Stimulated activated CD4-positive, alpha-beta T cell treated with anti-CD3 and anti-CD28 coated beads, TNF-alpha, amount 100 ng/mL, for 4 hours (primary cell): ENCODE results near the gene NR2C1.
"Not testable (repeated sequence)": the region's sequence is repeated elsewhere in the genome, so short reads cannot be mapped to it uniquely, and the experiment has no call there.

ENCODE experiments used
- DNase-seq, 3 experiments: peaks; one replicate each; pipeline ENCODE4 v3.0.0-alpha.2; 2020; ENCODE audit warnings: low read depth in 3 of 3

NR2C1 gene

GRCh38 chr12:95072900-95073697, at the start of gene NR2C1:
Gene NR2C1, minus strand, starts transcription at chr12:95073618. Its CDS starts 6,234 bp downstream, at chr12:95067384.
- DNase-seq, result peak; percentile 81 to 86 (median 84)

GRCh38 chr12:95118788-95119179, 45.4 kb upstream of the NR2C1 start:
- DNase-seq, result no peak

- DNase-seq, result no peak
Observed at GRCh38 chr12:95118138-95118787, 44.8 kb upstream of the NR2C1 start.

GRCh38 chr12:95117178-95117599, 43.8 kb upstream of the NR2C1 start:
- peak in 2 of 3 experiments; percentile 10 to 53 for DNase-seq

GRCh38 chr12:95116773-95117172, 43.4 kb upstream of the NR2C1 start:
- no peak for DNase-seq

- DNase-seq, result no peak
Observed at GRCh38 chr12:95116341-95116740, 42.9 kb upstream of the NR2C1 start.

GRCh38 chr12:95115641-95116040, 42.2 kb upstream of the NR2C1 start:
- no peak for DNase-seq

GRCh38 chr12:95114766-95115405, 41.5 kb upstream of the NR2C1 start:
- DNase-seq, result no peak

- DNase-seq, result no peak
Observed at GRCh38 chr12:95107362-95107761, 33.9 kb upstream of the NR2C1 start.

GRCh38 chr12:95105540-95105939, 32.1 kb upstream of the NR2C1 start:
- no peak for DNase-seq

- DNase-seq, result no peak
Observed at GRCh38 chr12:95104919-95105452, 31.6 kb upstream of the NR2C1 start.

GRCh38 chr12:95102916-95103671, 29.7 kb upstream of the NR2C1 start:
- peak in 1 of 3 experiments; percentile 3 for DNase-seq

- not testable (repeated sequence) for DNase-seq
Observed at GRCh38 chr12:95101957-95102356, 28.5 kb upstream of the NR2C1 start.

- no peak for DNase-seq
Observed at GRCh38 chr12:95100264-95101190, 27.1 kb upstream of the NR2C1 start.

- no peak for DNase-seq
Observed at GRCh38 chr12:95099270-95099790, 25.9 kb upstream of the NR2C1 start.

GRCh38 chr12:95096852-95097251, 23.4 kb upstream of the NR2C1 start:
- DNase-seq, result no peak

GRCh38 chr12:95096378-95096777, 23.0 kb upstream of the NR2C1 start:
- DNase-seq, result no peak

- DNase-seq, result not testable (repeated sequence)
Observed at GRCh38 chr12:95095866-95096265, 22.4 kb upstream of the NR2C1 start.

GRCh38 chr12:95089462-95089861, 16.0 kb upstream of the NR2C1 start:
- DNase-seq, result no peak

- no peak for DNase-seq
Observed at GRCh38 chr12:95088379-95088778, 15.0 kb upstream of the NR2C1 start.
